Hepatocyte (in vitro differentiated cells): Measurements from ENCODE around the gene URGCP.

ENCODE experiments used
- EZH2phosphoT487 ChIP-seq: fragments of 200-600 bp; sonication (generic); IDR thresholded peaks from one replicate; pipeline ENCODE4 v1.6.1; 2018; ENCODE audit warnings: antibody characterized with exemption, mild to moderate bottlenecking, low read depth, moderate library complexity; ENCODE audit not compliant: unreplicated experiment, severe bottlenecking
- TF ChIP-seq, protein P1 (sequence below): fragments of 200-600 bp; sonication (generic); IDR thresholded peaks from 2 replicates; pipeline ENCODE4 v1.5.1; 2016; ENCODE audit warnings: antibody characterized with exemption, mild to moderate bottlenecking; ENCODE audit not compliant: poor library complexity

- TF ChIP-seq, protein P1, sequence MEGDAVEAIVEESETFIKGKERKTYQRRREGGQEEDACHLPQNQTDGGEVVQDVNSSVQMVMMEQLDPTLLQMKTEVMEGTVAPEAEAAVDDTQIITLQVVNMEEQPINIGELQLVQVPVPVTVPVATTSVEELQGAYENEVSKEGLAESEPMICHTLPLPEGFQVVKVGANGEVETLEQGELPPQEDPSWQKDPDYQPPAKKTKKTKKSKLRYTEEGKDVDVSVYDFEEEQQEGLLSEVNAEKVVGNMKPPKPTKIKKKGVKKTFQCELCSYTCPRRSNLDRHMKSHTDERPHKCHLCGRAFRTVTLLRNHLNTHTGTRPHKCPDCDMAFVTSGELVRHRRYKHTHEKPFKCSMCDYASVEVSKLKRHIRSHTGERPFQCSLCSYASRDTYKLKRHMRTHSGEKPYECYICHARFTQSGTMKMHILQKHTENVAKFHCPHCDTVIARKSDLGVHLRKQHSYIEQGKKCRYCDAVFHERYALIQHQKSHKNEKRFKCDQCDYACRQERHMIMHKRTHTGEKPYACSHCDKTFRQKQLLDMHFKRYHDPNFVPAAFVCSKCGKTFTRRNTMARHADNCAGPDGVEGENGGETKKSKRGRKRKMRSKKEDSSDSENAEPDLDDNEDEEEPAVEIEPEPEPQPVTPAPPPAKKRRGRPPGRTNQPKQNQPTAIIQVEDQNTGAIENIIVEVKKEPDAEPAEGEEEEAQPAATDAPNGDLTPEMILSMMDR: no peak
- no peak for TF ChIP-seq EZH2phosphoT487
Observed at GRCh38 chr7:43834463-43835251, 71.7 kb downstream of the URGCP start.
